Pancreas (tissue), 10 donors: ENCODE data around the gene VCP. TPM values are rescaled to one million over a fixed set of nuclear protein-coding genes. Genes with fewer than 3 reads are reported as not detected.

Experiments
- ATAC-seq, 4 donors: fragments of 200-7000 bp; cut with Tn5 transposase; one replicate each; pipeline versions ENCODE4 v1.8.0 to v1.9.1; 2020; ENCODE audit warnings: mild to moderate bottlenecking in 4 of 4, moderate library complexity in 4 of 4
- DNase-seq, 6 donors: peaks; one replicate each; pipeline ENCODE4 v3.0.0-alpha.2; 2020
- FAIRE-seq: peaks from 2 replicates; lab custom pipeline; 2012; peaks lifted over from hg19 to GRCh38; lab: Jason Lieb, UNC
- H3K27ac ChIP-seq, 4 donors: fragments of 200-600 bp; sonication (generic); 1 replicate in 3 of 4; 2 replicates in 1 of 4; pipeline versions ENCODE4 v1.5.0 to v1.8.0; 2020
- H3K27me3 ChIP-seq, 4 donors: fragments of 200-600 bp; one replicate each; pipeline ENCODE4 v1.8.0; 2021
- H3K36me3 ChIP-seq, 3 donors: fragments of 200-600 bp; sonication (generic) in 1 of 3; one replicate each; pipeline versions ENCODE4 v1.5.0 to v1.8.0; 2020 to 2021
- H3K4me1 ChIP-seq, 3 donors: fragments of 200-600 bp; one replicate each; pipeline ENCODE4 v1.8.0; 2021
- H3K4me3 ChIP-seq, 4 donors: fragments of 200-600 bp; sonication (generic) in 2 of 4; one replicate each; pipeline versions ENCODE4 v1.5.0 to v1.8.0; 2020 to 2021
- H3K9me3 ChIP-seq, 4 donors: fragments of 200-600 bp; one replicate each; pipeline ENCODE4 v1.8.0; 2021
- WGBS, 2 donors: extraction: QIAGEN DNeasy Blood & Tissue Kit; methylation state at CpG; one replicate each; pipeline ENCODE4 v1.1.7; 2013; 5-methylcytosine and 5-hydroxymethylcytosine counted together
- intact Hi-C, 3 donors: fragments of 100-400 bp; cut with DNase I; formaldehyde crosslinking; loops; one replicate each; pipeline versions ENCODE4 v1.11.1 to v1.14.2; 2022
- polyA plus RNA-seq, 2 donors: library from polyadenylated mRNA; stranded (reverse); fragments of 200-250 nt; gene quantifications; one replicate each; pipeline ENCODE4 v1.2.3, GENCODE V29; 2013
- total RNA-seq, 6 donors: library from RNA; stranded (reverse); fragmentation: NEBNext Ultra II Directional in 4 of 6; extraction: Animal tissue kit (Norgen Biotek cat#: 25700) in 4 of 6; gene quantifications; one replicate each; pipeline versions ENCODE4 v1.2.1 to v1.2.4, GENCODE V29; 2021 to 2023
- TF ChIP-seq, protein P1 (sequence below), 4 donors: fragments of 200-600 bp; sonication (generic) in 3 of 4; IDR thresholded peaks; one replicate each; pipeline versions ENCODE4 v1.5.0 to v1.8.0; 2021; ENCODE audit warnings: antibody characterized with exemption in 4 of 4
- donor health status: healthy with polysubstance abuse.
- donor health status: DM: no; HTN: no; CAD: no; lungs with moderate emphysema.
- donor health status: DM: no; HTN: no; CAD: no.
- donor health status: control.
- donor health status: control.
- donor health status: Bipolar disorder and iron deficiency.
- donor health status: DM: yes; HTN: yes; CAD: no.
- donor health status: DM: no; HTN: no; CAD: no.
- donor health status: DM: no; HTN: no; CAD: no.
- donor health status: DM: yes; HTN: yes; CAD: no.

VCP gene
- total and polyA plus RNA-seq, 8 donors = 32.5 to 104 (median 57.3) TPM

DNA sequence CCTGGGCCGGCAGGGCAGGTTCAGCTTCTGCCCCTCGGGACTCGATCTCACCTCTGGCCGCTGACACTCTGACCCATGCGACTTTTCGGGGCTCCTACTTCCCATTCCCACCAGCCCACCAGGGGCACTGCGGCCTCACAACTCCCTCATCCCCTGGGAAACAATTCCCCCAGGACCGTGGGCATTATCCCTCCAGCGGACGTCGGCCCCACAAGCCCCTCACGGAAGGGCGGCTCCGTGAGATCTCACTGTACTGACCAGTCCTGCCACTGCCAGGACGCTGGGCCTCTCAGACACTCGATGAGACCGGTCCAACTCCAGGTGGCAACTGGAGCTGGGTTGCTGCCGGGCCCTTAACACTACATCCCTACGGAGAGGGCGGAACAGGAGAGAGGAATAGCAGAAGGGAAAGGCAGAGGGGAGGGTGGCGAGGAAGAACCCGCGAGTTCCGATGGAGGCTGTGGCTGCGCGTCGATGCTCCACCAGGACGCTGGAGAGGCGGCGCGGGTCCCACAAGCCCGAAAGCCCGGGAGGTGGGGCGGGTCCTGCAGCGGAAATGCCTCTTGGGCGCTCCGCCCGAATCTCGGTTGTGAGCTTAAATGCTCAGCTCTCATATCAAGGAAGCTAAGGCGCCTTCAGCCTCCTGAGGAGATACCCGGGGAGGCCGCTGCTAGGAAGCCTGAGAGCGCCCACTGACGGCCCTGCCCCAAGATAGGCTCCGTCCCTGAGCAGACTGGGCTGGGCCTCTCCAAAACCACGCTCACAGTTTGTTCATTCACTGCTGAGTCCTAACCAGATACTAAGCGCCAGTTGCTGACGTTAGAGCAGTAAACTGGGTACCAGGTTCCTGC is 36.3 kb downstream of the VCP start:
- Histone ChIP-seq H3K4me1 (no peaks in the 10 kb centered on the region), H3K27ac (no peak overlapping the region), H3K27me3 (no peaks in the 10 kb centered on the region), H3K4me3 (no peak overlapping the region), H3K9me3 (no peaks in the 10 kb centered on the region), H3K36me3 (peaks cover 0 to 10% (median 0%) of the 10 kb centered on the region in 3 donors)
- intact Hi-C loops = no loop called here
- peak in 2 of 4 donors; percentile 18 to 31 for ATAC-seq
- peak in 1 of 6 donors; percentile 58 for DNase-seq
- no peak for FAIRE-seq
- WGBS, 2 donors = 81 to 83% methylated on average over 48 of the region's 48 CpGs
- TF ChIP-seq, protein P1, sequence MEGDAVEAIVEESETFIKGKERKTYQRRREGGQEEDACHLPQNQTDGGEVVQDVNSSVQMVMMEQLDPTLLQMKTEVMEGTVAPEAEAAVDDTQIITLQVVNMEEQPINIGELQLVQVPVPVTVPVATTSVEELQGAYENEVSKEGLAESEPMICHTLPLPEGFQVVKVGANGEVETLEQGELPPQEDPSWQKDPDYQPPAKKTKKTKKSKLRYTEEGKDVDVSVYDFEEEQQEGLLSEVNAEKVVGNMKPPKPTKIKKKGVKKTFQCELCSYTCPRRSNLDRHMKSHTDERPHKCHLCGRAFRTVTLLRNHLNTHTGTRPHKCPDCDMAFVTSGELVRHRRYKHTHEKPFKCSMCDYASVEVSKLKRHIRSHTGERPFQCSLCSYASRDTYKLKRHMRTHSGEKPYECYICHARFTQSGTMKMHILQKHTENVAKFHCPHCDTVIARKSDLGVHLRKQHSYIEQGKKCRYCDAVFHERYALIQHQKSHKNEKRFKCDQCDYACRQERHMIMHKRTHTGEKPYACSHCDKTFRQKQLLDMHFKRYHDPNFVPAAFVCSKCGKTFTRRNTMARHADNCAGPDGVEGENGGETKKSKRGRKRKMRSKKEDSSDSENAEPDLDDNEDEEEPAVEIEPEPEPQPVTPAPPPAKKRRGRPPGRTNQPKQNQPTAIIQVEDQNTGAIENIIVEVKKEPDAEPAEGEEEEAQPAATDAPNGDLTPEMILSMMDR (IDR thresholded peaks at IDR 0.05) = no peak

DNA sequence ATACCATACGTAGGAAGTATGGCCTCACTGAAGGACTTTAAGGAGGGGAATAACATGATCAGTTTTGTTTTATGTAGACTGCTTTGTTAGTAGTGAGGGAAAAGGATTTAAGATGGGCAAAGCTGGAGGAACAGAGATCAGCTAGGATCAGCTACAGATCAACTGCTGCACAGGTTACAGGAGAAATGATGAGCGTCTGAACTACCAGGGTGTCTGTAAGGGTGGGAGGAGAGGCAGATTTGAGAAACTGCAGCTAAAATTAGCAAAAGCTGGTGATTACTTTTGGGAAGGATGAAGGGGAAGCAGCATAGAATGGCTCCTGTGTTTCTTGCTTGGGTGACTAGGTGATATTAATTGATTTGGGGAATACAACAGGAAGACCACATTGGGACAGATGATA is 39.3 kb downstream of the VCP start:
- TF ChIP-seq, protein P1 (IDR thresholded peaks at IDR 0.05) = no peak
- no peak for FAIRE-seq
- WGBS, 2 donors = 98% methylated on average over 2 of the region's 2 CpGs

DNA sequence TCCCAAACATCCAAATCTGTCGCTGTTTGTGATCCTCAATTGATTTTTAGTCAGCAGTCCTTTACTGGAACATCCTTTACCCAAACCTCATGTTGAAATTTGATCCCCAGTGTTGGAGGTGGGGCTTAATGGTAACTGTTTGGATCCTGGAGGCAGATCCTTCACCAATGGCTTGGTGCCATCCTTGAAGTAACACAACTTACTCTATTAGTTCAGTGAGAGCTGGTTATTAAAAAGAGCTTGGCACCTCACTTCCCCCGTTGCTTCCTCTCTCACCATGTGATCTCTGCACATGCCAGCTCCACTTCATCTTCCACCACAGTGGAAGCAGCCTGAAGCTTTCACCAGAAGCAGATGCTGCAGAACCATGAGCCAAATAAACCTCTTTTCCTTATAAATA is 42.6 kb downstream of the VCP start:
- Histone ChIP-seq H3K27me3 (no peaks in the 10 kb centered on the region), H3K27ac (no peak overlapping the region), H3K9me3 (no peaks in the 10 kb centered on the region), H3K4me1 (no peaks in the 10 kb centered on the region), H3K4me3 (no peak overlapping the region), H3K36me3 (peaks cover 0 to 4% (median 0%) of the 10 kb centered on the region in 3 donors)
- intact Hi-C loops = no loop called here
- no peak for DNase-seq
- TF ChIP-seq, protein P1 (IDR thresholded peaks at IDR 0.05) = no peak
- no peak for FAIRE-seq
- 85 to 87% methylated on average over 2 of the region's 2 CpGs for WGBS, 2 donors
- no peak for ATAC-seq

More for the DNA sequence above, 39.3 kb downstream of the VCP start:
- Histone ChIP-seq H3K27me3 (no peaks in the 10 kb centered on the region), H3K27ac (no peak overlapping the region), H3K9me3 (no peaks in the 10 kb centered on the region), H3K36me3 (peaks cover 0 to 10% (median 0%) of the 10 kb centered on the region in 3 donors), H3K4me1 (no peaks in the 10 kb centered on the region), H3K4me3 (no peak overlapping the region)
- ATAC-seq (no peak), DNase-seq (no peak)
- intact Hi-C loops = no loop called here

DNA sequence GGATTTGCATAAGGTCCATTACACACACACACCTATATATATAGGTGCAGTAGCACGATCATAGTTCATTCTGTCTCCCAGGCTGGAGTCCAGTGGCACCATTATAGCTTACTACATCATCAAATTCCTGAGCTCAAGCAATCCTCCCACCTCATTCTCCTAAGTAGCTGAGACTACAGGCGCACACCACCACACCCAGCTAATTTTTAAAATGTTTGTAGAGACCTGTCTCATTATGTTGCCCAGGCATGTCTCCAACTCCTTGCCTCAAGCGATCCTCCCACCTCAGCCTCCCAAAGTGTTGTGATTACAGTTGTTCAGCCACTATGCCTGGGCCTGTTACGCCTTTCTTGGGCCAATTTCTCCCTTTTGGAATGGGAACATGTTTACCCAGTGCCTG is 43.2 kb downstream of the VCP start:
- H3K27me3 ChIP-seq = no peaks in the 10 kb centered on the region
- H3K36me3 ChIP-seq = peaks cover 0 to 4% (median 0%) of the 10 kb centered on the region in 3 donors
- WGBS, 2 donors = 73 to 90% methylated on average over 4 of the region's 4 CpGs
- H3K4me1 ChIP-seq = no peaks in the 10 kb centered on the region
- no peak overlapping the region for H3K4me3 ChIP-seq
- H3K27ac ChIP-seq = no peak overlapping the region
- no peaks in the 10 kb centered on the region for H3K9me3 ChIP-seq
- DNase-seq = no peak
- intact Hi-C loops = no loop called here
- FAIRE-seq = no peak
- TF ChIP-seq, protein P1 (IDR thresholded peaks at IDR 0.05) = no peak
- ATAC-seq = no peak

DNA sequence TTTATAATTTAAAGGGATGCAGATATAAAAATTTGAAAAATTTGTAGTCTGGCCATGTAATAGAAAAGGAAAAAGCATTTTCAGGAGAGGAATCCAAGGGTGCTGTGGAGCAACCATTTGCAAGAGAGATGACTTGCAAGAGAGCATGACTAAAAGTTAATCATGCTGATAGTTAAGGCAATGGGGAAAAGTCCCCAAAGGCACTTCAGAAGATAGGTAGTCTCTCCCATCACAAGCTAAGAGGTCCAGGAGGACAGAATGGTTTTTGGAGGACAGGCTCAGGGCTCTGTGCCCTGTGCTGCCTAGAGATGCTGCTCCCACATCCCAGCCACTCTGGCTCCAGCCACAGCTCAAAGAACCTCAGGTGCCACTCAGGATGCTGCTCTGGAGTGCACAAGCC is 44.1 kb downstream of the VCP start:
- Histone ChIP-seq H3K36me3 (peaks cover 0 to 4% (median 0%) of the 10 kb centered on the region in 3 donors), H3K4me1 (no peaks in the 10 kb centered on the region), H3K4me3 (no peak overlapping the region), H3K27me3 (no peaks in the 10 kb centered on the region), H3K9me3 (no peaks in the 10 kb centered on the region), H3K27ac (no peak overlapping the region)
- ATAC-seq = no peak
- TF ChIP-seq, protein P1 (IDR thresholded peaks at IDR 0.05) = no peak
- DNase-seq = no peak
- FAIRE-seq = no peak
- intact Hi-C loops = no loop called here
